ENCODE measurements around the gene ADARB1. TPM values are rescaled to one million over a fixed set of nuclear protein-coding genes. Genes with fewer than 3 reads are reported as not detected.

Gene ADARB1
- total and polyA plus RNA-seq, 9 of the 15 experiments (the other 6 are each of a cell fraction or from before 2014, with no cell fraction given) = 6.7 to 16.0 (median 8.3) TPM

DNA sequence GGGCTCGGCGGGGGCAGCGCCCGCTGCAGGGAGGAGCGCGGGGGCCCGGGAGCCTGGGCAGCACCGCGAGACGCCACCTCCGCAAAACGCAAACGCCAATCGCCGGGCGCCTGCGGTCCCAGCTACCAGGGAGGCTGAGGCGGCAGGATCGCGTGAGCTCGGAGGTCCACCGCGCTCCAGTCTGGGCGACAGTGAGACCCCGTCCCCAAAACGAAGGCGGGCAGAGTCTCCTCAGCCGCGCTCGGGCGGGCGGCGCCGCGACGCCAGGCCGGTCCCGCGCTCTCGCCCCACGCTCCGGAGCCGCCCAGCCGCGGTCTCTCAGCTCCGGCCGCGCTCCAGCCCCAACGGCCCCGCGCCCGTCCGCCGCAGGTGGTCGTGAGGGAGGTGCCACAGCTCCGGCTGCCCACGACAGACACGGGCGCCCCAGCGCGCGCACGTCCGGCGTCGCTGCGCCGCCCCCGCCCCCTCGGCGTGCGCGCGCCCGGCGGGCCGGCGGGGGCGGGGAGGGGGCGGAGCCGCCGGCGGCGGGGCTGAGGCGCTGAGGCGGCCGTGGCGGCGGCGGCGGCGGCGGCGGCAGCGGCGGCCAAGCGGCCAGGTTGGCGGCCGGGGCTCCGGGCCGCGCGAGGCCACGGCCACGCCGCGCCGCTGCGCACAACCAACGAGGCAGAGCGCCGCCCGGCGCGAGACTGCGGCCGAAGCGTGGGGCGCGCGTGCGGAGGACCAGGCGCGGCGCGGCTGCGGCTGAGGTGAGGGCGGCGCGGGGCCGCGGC, at the start of gene ADARB1 (continued):
- TF ChIP-seq SRSF1 (IDR thresholded peaks at IDR 0.05; ENCODE audit: low read depth, low read length) = peak; percentile 95
- peak; percentile 89 for TF ChIP-seq ZNF445 (CRISPR knock-in tag; IDR thresholded peaks at IDR 0.05; ENCODE audit: low read depth)
- TF ChIP-seq, protein P1, sequence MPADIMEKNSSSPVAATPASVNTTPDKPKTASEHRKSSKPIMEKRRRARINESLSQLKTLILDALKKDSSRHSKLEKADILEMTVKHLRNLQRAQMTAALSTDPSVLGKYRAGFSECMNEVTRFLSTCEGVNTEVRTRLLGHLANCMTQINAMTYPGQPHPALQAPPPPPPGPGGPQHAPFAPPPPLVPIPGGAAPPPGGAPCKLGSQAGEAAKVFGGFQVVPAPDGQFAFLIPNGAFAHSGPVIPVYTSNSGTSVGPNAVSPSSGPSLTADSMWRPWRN (IDR thresholded peaks at IDR 0.05; ENCODE audit: low read depth) = no peak
- TF ChIP-seq ZNF830 (CRISPR knock-in tag; IDR thresholded peaks at IDR 0.05) = peak; percentile 90; the same call in 1 of the 2 replicates
- TF ChIP-seq, protein P2, sequence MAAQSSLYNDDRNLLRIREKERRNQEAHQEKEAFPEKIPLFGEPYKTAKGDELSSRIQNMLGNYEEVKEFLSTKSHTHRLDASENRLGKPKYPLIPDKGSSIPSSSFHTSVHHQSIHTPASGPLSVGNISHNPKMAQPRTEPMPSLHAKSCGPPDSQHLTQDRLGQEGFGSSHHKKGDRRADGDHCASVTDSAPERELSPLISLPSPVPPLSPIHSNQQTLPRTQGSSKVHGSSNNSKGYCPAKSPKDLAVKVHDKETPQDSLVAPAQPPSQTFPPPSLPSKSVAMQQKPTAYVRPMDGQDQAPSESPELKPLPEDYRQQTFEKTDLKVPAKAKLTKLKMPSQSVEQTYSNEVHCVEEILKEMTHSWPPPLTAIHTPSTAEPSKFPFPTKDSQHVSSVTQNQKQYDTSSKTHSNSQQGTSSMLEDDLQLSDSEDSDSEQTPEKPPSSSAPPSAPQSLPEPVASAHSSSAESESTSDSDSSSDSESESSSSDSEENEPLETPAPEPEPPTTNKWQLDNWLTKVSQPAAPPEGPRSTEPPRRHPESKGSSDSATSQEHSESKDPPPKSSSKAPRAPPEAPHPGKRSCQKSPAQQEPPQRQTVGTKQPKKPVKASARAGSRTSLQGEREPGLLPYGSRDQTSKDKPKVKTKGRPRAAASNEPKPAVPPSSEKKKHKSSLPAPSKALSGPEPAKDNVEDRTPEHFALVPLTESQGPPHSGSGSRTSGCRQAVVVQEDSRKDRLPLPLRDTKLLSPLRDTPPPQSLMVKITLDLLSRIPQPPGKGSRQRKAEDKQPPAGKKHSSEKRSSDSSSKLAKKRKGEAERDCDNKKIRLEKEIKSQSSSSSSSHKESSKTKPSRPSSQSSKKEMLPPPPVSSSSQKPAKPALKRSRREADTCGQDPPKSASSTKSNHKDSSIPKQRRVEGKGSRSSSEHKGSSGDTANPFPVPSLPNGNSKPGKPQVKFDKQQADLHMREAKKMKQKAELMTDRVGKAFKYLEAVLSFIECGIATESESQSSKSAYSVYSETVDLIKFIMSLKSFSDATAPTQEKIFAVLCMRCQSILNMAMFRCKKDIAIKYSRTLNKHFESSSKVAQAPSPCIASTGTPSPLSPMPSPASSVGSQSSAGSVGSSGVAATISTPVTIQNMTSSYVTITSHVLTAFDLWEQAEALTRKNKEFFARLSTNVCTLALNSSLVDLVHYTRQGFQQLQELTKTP (IDR thresholded peaks at IDR 0.05; ENCODE audit: low read depth in 1 of 2, partially characterized antibody in 2 of 2) = no peak
- no peak for TF ChIP-seq NFIX (CRISPR knock-in tag; IDR thresholded peaks at IDR 0.05; ENCODE audit: low read depth)
- TF ChIP-seq HMGN3 (IDR thresholded peaks at IDR 0.05; ENCODE audit: borderline replicate concordance, extremely low read depth, insufficient read length, low read depth, low read length) = peak; percentile 100
- TF ChIP-seq CHD2 (IDR thresholded peaks at IDR 0.05; ENCODE audit: low read depth, low read length) = peak; percentile 77
- peak; percentile 83; the same call in 1 of the 2 replicates for TF ChIP-seq HOXB6 (CRISPR knock-in tag; IDR thresholded peaks at IDR 0.05; ENCODE audit: borderline replicate concordance)
- TF ChIP-seq, protein P3, sequence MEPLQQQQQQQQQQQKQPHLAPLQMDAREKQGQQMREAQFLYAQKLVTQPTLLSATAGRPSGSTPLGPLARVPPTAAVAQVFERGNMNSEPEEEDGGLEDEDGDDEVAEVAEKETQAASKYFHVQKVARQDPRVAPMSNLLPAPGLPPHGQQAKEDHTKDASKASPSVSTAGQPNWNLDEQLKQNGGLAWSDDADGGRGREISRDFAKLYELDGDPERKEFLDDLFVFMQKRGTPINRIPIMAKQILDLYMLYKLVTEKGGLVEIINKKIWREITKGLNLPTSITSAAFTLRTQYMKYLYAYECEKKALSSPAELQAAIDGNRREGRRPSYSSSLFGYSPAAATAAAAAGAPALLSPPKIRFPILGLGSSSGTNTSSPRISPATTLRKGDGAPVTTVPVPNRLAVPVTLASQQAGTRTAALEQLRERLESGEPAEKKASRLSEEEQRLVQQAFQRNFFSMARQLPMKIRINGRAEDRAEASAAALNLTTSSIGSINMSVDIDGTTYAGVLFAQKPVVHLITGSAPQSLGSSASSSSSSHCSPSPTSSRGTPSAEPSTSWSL (CRISPR knock-in tag; IDR thresholded peaks at IDR 0.05; ENCODE audit: borderline replicate concordance) = peak; percentile 52; the same call in 1 of the 2 replicates
- peak; percentile 93 for TF ChIP-seq ZNF695 (CRISPR knock-in tag; IDR thresholded peaks at IDR 0.05)
- peak; percentile 66 for TF ChIP-seq NELFE (IDR thresholded peaks at IDR 0.05; ENCODE audit: insufficient read depth, insufficient read length)
- TF ChIP-seq CCNT2 (IDR thresholded peaks at IDR 0.05; ENCODE audit: borderline replicate concordance, extremely low read depth, insufficient read length, low read depth, low read length) = peak; percentile 100
- TF ChIP-seq, protein P4, sequence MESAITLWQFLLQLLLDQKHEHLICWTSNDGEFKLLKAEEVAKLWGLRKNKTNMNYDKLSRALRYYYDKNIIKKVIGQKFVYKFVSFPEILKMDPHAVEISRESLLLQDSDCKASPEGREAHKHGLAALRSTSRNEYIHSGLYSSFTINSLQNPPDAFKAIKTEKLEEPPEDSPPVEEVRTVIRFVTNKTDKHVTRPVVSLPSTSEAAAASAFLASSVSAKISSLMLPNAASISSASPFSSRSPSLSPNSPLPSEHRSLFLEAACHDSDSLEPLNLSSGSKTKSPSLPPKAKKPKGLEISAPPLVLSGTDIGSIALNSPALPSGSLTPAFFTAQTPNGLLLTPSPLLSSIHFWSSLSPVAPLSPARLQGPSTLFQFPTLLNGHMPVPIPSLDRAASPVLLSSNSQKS (CRISPR knock-in tag; IDR thresholded peaks at IDR 0.05) = peak; percentile 81; the same call in 1 of the 2 replicates
- TF ChIP-seq PCBP1 (IDR thresholded peaks at IDR 0.05; ENCODE audit: low read depth, low read length, poor library complexity, severe bottlenecking) = peak; percentile 86
- TF ChIP-seq, protein P5, sequence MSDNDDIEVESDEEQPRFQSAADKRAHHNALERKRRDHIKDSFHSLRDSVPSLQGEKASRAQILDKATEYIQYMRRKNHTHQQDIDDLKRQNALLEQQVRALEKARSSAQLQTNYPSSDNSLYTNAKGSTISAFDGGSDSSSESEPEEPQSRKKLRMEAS (CRISPR knock-in tag; IDR thresholded peaks at IDR 0.05) = no peak
- TF ChIP-seq HMG20B (CRISPR knock-in tag; IDR thresholded peaks at IDR 0.05) = peak; percentile 56; the same call in 1 of the 2 replicates
- peak; percentile 99 for TF ChIP-seq HDAC6 (IDR thresholded peaks at IDR 0.05; ENCODE audit: low read depth, low read length)
- peak in 1 of 2 experiments; percentile 89; a peak in 3 of 4 replicates for TF ChIP-seq SRF (CRISPR knock-in tag; IDR thresholded peaks at IDR 0.05)

Measured in K562 (cell line).